GM10847 (cell line): ENCODE results near the gene MAP9.

Experiments
- POLR2A ChIP-seq: IDR thresholded peaks from 2 replicates; pipeline ENCODE4 v1.6.1; 2011; ENCODE audit not compliant: insufficient read length; ENCODE audit errors: extremely low read depth

The MAP9 gene

DNA sequence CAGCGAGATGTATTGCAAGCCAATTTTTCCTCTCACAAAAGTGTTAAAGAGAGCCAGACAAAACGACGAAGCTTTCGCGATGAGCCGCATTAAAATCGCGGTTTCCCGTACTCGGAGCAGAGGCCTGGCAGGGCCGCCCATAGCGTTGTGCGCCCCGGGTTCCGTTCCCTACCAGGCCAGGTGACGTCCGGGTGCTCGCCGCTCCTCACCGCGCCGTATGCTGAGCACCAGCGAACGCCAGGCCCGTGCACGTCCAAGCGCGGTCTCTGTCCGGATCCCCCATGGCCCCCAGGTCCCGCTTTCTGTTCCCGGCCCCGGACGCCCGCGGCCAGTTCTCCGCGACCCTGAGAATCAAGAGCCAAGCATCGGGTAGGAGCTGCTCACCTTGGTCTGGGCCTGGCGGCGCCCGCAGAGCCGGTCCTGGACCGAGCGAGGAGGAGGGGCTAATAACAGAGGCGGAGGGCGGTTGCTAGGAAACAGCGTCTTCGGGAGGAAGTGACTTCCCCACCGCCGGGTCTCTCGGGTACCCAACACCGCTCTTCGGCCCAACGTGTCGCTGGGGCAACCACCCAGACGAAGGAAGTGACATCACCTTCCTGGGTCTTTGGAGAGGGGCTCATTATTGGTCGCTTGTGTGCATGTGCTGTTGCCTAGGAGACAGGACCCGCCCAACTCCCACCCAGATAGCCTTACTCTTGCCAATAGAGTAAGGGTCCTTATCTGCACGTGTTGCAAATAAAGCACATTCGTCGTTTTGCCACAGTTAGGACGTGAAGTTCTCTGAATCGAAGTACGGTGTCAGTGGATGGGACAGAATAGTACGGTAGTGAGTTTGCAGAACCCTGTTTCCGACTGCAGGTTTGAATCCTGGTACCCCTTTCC is at the start of gene MAP9:
TSS of gene MAP9 (minus strand) at position 579 of the 882 bp plus-strand sequence. CDS start 1,115 bp downstream, outside the sequence.
- no peak for TF ChIP-seq POLR2A

DNA sequence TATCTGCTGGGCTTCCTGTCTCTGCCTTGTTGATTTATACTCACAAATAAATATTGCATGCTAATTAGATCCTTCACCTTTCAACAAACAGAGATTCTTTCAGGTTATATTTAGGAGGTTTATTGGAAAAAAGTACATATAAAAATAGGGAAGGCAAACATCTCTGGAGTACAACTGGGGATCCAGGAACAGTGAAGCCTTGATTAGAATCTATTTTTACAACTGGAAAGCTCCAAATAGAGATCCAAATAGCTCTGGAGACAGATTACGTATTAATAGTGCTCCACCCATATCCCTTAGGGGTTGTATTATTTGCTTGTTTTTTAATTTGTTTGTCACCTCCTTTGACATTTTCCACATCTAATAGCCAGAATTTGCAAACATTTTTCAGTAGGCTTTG is 46.9 kb upstream of the MAP9 start:
- no peak for TF ChIP-seq POLR2A

DNA sequence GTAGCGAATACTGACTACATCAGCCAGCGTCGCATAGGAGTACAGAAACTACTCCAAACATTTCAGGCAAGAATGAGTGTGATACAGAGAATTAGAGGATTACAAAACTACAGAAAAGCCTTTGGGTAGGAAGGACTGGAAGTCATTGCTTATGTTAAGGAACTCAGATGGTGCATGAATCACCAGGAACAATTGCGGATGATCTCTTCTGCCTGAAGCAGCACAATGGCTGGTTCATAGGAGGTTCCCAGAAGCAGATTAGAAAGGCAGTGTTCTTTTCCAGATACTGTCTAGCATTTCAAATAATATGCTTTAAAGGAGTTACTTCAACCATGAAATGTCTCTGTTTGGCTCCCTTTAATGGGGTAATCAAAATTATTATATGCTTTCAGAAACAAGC is 42.5 kb upstream of the MAP9 start:
- no peak for TF ChIP-seq POLR2A

DNA sequence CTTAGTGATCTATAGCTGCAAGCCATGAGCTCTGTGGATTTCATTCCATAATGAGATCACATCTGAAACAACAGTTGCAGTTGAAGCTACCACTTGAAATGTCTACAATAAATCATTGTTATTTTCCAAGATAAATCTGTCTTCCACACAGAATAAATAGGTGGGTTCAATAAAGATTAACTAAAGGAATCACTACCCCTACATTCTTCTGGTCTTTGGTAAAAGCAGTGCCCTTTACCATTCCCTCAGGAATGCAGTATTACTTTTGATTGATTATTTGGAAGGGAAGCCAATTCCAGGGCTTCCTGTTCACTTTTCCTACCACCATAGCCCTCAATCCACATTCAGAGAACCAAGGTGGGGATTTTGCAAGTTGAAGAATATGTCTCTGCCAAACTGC is 38.9 kb upstream of the MAP9 start:
- no peak for TF ChIP-seq POLR2A

DNA sequence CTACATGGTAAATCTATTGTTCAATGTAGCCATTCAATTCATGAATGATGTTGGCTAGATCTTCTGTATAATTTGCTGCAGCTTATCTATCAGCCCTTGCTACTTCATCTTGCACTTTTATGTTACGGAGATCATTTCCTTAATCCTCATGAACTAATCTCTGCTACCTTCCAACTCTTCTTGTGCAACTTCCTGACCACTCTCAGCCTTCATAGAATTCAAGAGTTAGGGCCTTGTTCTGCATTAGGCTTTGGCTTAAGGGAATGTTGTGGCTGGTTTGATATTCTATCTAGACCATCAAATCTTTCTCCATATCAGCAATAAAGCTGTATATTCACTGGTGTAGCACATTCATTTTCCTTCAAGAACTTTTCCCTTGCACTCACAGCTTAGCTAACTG is 36.7 kb upstream of the MAP9 start:
- no peak for TF ChIP-seq POLR2A

DNA sequence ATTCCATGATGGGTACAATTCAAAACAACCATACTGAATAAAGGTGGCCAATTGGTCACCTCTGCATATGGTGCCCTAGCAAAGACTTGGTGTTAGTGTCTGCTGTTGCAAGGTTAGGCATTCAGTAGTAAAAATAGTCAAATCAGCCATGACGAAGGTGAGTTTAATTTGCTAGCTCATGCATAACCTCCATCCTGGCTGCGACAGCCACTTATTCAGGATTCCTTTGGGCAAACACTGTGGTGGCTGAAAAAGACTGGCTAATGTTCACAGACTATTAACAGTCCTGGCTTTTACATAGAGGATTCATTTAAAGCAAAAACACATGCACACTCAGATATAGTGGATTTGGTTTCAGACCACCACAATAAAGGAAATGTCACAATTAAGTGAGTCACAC is 34.8 kb upstream of the MAP9 start:
- TF ChIP-seq POLR2A = no peak

DNA sequence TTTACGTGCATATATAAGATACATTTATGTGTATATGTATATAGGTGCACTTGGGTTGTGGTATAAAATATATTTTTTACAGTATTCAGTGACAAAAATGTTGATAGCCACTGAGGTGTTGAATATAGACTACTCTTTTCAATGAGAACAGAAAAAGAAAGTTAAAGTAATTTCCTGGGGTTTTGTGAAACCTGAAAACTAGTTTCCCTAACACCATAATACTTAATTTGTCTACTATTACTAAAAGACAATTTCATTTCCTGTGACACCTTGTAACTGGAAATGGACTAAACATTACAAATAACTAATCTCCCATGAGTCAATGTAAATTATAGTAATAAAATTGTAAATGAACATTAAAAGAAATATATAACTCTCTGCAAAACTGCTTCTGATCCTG is 32.0 kb upstream of the MAP9 start:
- no peak for TF ChIP-seq POLR2A

DNA sequence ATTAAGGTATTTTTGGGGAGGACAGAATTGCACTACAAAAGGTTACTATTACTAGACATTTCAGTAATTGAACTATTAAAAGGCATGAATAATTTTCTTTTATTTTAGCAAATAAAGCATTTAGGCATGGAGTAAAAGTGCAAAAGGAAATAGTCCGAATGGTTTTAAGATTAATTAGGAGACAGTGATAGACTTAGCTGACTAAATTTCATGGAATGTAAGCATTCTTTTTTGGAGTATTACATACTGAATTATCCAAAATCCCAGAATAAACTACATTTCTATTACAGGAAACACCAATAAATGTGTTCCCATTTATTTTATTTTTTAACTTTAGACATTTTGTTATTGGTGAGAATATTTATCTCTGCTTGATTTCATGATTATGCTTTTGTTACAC is 30.7 kb upstream of the MAP9 start:
- no peak for TF ChIP-seq POLR2A

DNA sequence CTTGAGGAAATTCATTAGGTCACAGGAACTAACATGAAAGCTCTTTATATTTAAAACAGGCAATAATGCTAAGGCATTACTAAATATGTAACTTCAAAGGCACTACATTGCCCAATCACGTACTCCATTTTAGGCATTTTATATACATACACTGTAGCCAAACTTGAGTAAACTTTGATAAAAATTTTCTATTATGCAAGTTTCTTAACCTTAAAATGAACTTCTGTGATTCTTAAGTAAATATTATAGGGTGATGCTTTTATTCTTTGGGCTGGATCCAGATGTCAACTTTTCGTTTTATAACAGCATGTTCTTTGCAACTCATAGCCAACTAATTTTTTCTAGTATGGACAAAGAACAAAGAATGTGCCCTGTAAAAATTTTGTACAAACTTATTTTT is 28.3 kb upstream of the MAP9 start:
- no peak for TF ChIP-seq POLR2A

DNA sequence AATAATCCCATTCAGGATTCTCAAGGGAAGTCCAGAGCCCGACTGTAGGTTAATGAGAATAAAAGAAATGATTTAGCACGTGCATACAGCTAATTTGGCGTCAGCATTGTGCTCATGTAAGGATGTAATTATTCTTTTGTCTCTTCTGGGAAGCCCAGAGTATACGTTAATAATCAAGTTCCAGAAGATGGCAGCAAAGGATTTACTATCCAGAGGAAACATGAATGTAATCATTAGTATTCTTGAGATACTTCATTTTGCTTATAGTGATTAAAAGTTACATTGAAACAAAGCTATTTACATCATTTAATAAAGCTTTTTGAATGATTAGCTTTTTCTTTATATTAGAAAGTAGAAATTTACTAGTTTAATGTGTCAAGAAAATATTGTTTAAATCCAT is 27.1 kb upstream of the MAP9 start:
- TF ChIP-seq POLR2A = no peak

DNA sequence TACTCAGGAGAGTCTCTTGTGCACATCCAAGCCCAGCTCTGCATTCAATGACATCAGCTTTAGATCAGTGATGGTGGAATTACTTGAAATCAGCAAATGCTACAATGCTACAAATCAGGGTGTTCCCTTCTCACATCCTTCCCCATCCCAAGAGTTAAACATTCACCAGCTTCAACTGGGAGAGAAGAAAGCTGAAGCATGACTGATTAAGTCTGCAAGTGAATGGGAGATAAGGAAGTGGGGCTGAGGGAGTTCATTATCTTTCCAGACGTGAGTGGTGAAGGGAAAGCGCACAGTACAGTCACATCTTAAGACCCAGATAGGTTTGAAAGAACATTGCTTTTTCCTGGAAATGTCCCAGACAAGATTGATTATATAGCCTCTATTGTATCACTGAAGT is 26.2 kb upstream of the MAP9 start:
- TF ChIP-seq POLR2A = no peak

DNA sequence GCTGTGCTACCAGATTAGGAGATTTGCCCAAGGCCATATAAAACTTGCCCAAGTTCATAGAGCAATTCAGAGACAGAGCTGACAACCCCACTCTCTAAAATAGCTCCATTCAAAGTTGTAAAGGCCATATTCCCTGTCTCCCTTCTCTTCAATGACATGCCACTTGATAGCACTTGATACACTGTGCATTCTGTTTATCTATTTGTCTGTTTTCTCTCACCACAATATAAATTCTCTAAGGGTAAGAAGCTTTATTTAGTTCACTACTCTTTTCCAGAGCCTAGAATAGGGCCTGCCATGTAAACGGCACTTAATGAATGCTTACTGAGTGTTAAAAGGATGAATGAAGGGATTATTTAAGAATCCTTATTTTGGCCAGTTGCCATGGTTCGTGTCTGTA is 24.1 kb upstream of the MAP9 start:
- no peak for TF ChIP-seq POLR2A

DNA sequence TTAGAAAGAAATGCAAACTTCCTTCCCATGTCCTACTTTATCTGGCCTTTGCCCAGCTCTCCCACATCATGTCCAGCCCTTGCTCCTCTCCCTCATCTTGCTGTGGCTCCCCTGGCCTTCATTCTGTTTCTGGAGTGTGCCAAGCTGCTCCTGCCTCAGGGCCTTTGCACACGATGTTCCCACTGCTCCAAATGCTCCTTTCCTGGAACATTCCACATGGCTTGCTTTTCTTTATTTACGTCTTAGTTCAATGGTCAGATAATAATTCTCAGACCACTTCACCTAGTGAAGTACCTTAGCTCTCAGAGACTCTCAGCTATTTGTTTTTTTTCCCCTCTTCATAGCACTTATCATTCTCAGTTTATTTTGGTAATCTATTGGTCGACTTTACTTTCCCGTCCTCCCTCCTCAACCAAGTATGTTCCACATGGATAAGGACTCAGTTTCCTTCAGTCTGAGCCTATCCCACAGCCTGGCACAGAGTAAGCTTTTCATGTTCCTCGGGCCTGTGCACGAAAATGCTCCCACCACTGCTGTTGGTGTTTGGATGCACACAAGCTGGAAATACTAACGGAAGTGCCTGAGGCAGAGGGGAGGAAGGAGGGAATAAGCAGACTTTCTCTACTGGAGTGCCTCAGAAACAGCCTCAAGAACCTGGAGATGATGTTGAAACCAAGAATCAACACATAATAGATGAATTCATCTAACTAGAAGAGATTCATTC is 23.4 kb upstream of the MAP9 start:
- no peak for TF ChIP-seq POLR2A

DNA sequence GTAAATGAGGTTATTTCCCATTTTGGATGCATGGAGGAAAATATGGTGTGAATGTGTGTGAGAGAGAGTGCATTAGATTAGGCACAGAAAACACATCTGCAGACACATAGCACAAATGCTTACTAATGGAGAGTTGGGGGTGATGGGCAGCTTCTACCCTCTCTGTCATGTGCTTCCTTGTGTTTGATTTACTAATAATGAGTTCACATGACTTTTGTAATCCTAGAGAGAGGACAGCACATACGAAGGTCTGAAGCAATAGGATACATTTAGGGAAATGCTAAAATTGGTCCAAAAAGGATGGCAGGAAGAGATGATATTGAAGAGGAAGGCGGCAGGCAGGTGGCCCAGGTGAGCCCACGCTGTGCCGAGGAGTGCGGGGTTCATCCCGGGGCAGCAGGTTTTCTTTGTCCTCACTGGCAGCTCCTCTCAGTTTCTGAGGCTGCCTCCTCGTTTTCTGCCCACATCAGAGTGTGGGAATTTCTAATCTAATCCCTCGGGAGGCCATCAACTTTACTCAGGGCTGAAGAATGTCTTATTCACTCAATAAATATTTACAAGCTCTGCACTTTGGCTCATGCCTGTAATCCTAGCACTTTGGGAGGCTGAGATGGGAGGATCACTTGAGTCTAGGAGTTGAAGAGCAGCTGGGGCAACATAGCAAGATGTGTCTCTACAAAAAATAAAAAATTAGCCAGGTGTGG is 15.9 kb upstream of the MAP9 start:
- no peak for TF ChIP-seq POLR2A

DNA sequence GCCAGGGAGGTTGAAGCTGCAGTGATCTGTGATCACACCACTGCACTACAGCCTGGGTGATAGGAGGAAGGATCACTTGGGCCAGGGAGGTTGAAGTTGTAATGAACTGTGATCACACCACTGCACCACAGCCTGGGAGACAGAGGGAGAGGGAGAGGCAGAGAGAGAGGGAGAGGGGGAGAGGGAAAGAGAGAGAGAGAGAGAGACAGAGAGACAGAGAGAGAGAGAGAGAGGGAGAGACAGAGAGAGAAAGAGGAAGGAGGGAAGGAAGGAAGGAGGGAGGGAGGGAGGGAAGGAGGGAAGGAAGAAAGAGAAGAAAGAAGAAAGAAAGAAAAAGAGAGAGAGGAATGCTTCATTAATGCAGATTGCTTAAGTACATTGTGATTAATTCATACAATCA is 15.2 kb upstream of the MAP9 start:
- TF ChIP-seq POLR2A = no peak

DNA sequence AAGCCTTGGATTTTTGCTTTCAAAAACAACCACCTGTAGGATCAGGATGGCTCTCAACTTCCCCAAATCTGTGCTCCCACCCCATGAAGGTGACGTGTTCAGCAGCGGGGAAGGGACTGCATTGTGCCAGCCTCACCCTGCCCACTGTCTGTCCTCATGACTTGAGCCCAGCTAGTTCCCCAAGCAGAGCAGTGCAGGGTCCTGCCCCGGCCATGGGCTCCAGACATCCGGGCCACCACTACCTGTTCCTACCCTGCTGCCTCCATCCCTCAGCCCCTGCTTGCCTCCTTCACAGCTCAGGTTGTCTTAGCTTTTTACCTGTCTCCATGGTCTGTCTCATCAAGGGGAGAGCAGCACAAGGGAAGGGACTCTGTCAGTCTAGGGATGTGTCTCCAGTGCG is 11.4 kb upstream of the MAP9 start:
- no peak for TF ChIP-seq POLR2A

DNA sequence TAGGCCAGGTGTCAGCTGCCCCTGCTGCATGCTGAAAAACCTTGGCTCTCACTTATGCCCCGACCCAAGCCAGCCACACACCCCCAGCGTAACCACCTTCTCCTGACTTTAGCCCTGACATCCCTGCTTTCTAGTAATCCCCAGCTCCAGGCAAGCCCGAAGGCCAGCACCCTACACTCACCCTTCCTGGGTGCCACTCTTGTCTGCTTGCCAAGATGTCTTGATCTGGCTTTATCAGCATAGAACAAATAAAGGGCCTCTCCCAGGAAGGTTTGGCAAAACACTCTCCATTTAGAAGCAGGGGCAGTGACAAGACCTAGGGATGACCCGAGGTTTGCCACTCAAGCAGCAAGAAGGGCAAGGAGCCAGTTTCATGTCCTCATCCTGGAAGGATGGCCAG is 6.8 kb upstream of the MAP9 start:
- TF ChIP-seq POLR2A = no peak

DNA sequence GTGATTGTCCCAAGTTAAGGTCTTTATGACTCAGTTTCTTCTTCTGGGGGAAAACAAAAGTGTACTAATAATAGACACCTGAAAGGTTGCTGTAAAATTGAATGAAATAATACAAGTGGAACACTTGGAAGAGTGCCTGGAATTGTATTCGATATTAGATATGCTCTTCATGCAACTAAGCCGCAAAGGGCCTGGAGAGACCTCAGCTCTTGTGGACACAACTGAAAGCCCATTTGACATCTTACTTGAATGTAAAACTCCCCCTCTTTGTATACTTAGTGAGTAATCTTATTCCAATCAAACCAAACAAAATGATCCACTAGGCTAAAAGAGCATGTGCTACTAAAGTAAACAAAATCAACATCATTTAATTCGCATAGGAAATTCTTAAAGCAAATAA is 511 bp upstream of the MAP9 start:
- TF ChIP-seq POLR2A = no peak
